ENCODE data around the gene RBBP5. TPM values are rescaled to one million over a fixed set of nuclear protein-coding genes. Genes with fewer than 3 reads are reported as not detected.

The RBBP5 gene
- total RNA-seq, 1 donor from 2014 or later = 19.7 TPM

DNA sequence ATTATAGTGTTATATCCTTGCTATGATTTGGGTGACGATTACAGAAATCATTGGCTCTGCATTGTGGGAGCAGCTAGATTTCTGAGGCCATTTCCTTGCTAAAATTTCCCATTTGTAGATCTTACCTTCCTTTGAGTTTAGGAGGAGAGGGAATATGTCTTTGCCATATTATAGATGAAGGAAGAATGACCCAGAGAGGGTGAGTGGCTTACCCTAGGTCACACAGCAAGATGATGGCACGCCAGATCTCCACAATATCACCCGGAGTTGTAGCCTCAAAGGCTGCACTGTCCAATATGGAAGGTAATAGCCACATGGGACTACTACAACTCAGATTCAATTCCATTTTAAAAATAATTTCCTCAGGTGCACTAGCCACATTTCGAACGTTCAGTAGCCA lies 68.5 kb downstream of the RBBP5 start:
- CTCF ChIA-PET = interaction anchor here (1.0 kb wide), 1 partner anchor 8 kb away, joined by 6 read pairs; no protein-coding TSS in a partner anchor
- POLR2A ChIA-PET = no interaction called here
- intact Hi-C loops (cut with micrococcal nuclease) = no loop called here
- Mint-ChIP-seq H3K27ac (no peak overlapping the region), H3K27me3 (peaks cover 9% of the 10 kb centered on the region), H3K9me3 (no peaks in the 10 kb centered on the region), H3K4me1 (no peaks in the 10 kb centered on the region), H3K36me3 (ENCODE audit: low read depth) (no peaks in the 10 kb centered on the region), H3K4me3 (no peak overlapping the region)
- ATAC-seq (ENCODE audit: low read depth) (no peak), DNase-seq (no peak)
- TF ChIP-seq CTCF (IDR thresholded peaks at IDR 0.05) = no peak

GRCh38 chr1:205052690-205053089 lies 69.1 kb downstream of the RBBP5 start:
- Mint-ChIP-seq H3K9me3 (no peaks in the 10 kb centered on the region), H3K36me3 (ENCODE audit: low read depth) (no peaks in the 10 kb centered on the region), H3K27me3 (peaks cover 12% of the 10 kb centered on the region), H3K4me1 (no peaks in the 10 kb centered on the region), H3K27ac (no peak overlapping the region), H3K4me3 (no peak overlapping the region)
- POLR2A ChIA-PET = no interaction called here
- ATAC-seq (ENCODE audit: low read depth) (no peak), DNase-seq (no peak)
- intact Hi-C loops (cut with micrococcal nuclease) = no loop called here
- CTCF ChIA-PET = interaction anchor here (1.0 kb wide), 1 partner anchor 9 kb away, joined by 6 read pairs; no protein-coding TSS in a partner anchor
- no peak for TF ChIP-seq CTCF (IDR thresholded peaks at IDR 0.05)

GRCh38 chr1:205049479-205049878 lies 72.3 kb downstream of the RBBP5 start:
- ATAC-seq (ENCODE audit: low read depth) = no peak
- no peaks in the 10 kb centered on the region for H3K9me3 Mint-ChIP-seq
- no peak overlapping the region for H3K27ac Mint-ChIP-seq
- DNase-seq = no peak
- no peaks in the 10 kb centered on the region for H3K4me1 Mint-ChIP-seq
- CTCF ChIA-PET = no interaction called here
- intact Hi-C loops (cut with micrococcal nuclease) = no loop called here
- no peaks in the 10 kb centered on the region for H3K36me3 Mint-ChIP-seq (ENCODE audit: low read depth)
- H3K27me3 Mint-ChIP-seq = peaks cover 34% of the 10 kb centered on the region
- H3K4me3 Mint-ChIP-seq = no peak overlapping the region
- no peak for TF ChIP-seq CTCF (IDR thresholded peaks at IDR 0.05)
- POLR2A ChIA-PET = no interaction called here

DNA sequence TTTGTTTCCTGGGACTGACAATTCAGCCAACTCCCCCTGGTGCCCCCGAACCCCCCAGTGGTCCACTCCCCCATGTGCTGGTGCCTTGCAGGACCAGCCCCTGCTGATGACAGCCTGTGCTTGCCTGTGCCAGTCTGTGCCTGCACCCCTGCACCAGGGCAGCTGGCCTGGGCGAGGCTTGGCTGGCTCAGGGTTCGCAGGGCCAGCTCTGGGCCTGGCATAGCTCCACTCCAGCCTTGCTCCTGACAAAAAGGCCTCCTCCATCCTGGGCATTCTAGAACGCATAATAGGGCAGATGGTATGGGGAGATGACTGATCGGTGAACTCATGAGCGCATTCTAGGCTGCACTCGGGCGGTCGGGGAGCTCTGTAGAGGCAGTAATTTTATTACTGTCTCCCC lies 73.4 kb downstream of the RBBP5 start:
- ATAC-seq (ENCODE audit: low read depth) = no peak
- Mint-ChIP-seq H3K27me3 (peaks cover 39% of the 10 kb centered on the region), H3K9me3 (no peaks in the 10 kb centered on the region), H3K36me3 (ENCODE audit: low read depth) (no peaks in the 10 kb centered on the region), H3K4me3 (no peak overlapping the region), H3K4me1 (no peaks in the 10 kb centered on the region), H3K27ac (no peak overlapping the region)
- no peak for DNase-seq
- intact Hi-C loops (cut with micrococcal nuclease) = no loop called here
- POLR2A ChIA-PET = no interaction called here
- TF ChIP-seq CTCF (IDR thresholded peaks at IDR 0.05) = no peak
- CTCF ChIA-PET = interaction anchor here (1.0 kb wide), 1 partner anchor 59 kb away, joined by 4 read pairs; no protein-coding TSS in a partner anchor

GRCh38 chr1:205047764-205048231 lies 74.0 kb downstream of the RBBP5 start:
- H3K4me1 Mint-ChIP-seq = no peaks in the 10 kb centered on the region
- peaks cover 39% of the 10 kb centered on the region for H3K27me3 Mint-ChIP-seq
- intact Hi-C loops (cut with micrococcal nuclease) = no loop called here
- DNase-seq (no peak), ATAC-seq (ENCODE audit: low read depth) (no peak)
- H3K36me3 Mint-ChIP-seq (ENCODE audit: low read depth) = no peaks in the 10 kb centered on the region
- POLR2A ChIA-PET = no interaction called here
- H3K27ac Mint-ChIP-seq = no peak overlapping the region
- no peak overlapping the region for H3K4me3 Mint-ChIP-seq
- TF ChIP-seq CTCF (IDR thresholded peaks at IDR 0.05) = no peak
- CTCF ChIA-PET = no interaction called here
- no peaks in the 10 kb centered on the region for H3K9me3 Mint-ChIP-seq

All from activated B cell treated with CpG ODN at 0.5 μM for 24 hours (primary cell).